ENCODE data around the gene MCAT.

The MCAT gene

GRCh38 chr22:43090130-43090789, 52.9 kb downstream of the MCAT start:
- peak; percentile 91 for DNase-seq (ENCODE audit: low read depth)

DNA sequence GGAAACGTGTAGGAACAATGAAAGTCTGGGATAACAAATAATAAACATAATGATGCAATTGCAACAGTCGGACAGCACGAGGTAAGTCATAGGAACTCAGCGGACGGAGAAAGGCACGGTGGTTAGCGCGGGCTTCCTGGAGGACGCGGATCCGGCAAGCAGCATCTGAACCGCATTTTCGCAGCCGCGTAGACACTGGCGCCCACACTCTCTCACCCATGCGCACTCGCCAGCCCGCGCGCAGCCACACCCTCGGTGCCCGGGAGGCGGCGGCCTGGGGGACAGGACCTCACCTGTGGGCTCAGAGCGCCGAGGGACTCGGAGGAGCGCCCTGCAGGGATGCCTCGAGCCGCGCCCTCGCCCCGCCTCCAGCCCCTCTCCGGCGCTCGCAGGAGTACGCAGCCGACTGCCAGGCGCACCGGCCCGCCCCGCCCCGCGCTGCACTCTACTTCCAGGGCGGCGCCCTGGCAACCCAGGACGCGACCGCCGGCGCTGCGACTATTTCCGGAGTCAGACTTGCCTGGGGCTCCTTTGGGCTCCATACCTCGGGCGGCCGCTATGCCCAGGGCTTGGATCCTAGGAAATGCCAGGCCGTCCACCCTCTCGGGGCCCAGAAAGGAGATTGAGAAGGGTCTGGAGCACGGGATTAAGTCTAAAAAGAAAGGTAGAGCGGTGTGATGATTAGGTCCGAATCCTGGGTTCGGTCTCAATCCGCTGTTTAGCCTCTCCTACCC, 54.0 kb downstream of the MCAT start, which contains the start of gene TTLL1:
Gene TTLL1 (minus strand): TSS at position 408 of the 734 bp plus-strand sequence. CDS start 13,805 bp downstream, outside the sequence.
- DNase-seq (ENCODE audit: low read depth), result peak; percentile 89

DNA sequence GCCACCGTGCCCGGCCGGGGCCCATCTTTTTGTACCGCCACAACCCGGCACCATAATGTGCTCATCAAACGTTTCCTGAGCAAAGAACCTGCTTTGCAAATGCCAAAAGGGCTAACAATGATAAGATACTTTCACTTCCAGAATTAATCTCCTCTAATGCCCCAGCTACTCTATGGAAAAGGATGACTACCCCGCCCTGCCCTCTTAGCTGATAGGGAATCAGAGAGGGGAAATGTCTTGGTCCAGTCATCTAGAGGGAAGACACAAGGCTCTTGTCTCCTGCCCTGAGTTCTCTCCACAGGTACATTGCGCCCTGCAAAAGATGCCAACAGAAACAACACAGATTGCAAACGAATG, 54.6 kb downstream of the MCAT start:
- DNase-seq (ENCODE audit: low read depth), result no peak

- DNase-seq (ENCODE audit: low read depth), result no peak
Measured at GRCh38 chr22:43085658-43086606, 57.3 kb downstream of the MCAT start.

Measured in iris pigment epithelial cell (primary cell).